HG02852 (cell line): ENCODE results near the gene C17orf100.
"Not testable (repeated sequence)": the region's sequence is repeated elsewhere in the genome, so short reads cannot be mapped to it uniquely, and the experiment has no call there.

Source experiments
- ATAC-seq: cut with Tn5 transposase; IDR thresholded peaks from one replicate; pipeline ENCODE4 v1.9.1; 2021; ENCODE audit warnings: mild to moderate bottlenecking, moderate library complexity; ENCODE audit not compliant: unreplicated experiment

C17orf100 gene

DNA sequence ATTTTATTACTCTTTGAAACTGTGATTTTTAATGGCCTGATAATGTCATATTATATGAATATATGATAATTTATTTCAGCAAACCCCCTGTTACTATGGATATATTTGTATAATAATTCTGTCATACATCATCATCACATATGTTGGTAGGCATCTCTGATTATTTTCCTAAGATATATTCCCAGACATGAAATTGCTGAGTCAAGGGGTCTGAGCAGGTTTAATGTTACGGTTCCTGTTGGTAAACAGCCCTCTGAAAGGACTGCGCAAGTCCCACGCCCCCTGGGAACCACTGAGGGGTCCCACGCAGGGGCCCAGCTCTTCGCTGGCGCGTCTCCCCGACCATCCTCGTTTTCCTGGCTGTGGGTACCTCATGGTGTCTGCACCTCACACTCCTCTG is 37.4 kb downstream of the C17orf100 start:
- ATAC-seq = no peak

DNA sequence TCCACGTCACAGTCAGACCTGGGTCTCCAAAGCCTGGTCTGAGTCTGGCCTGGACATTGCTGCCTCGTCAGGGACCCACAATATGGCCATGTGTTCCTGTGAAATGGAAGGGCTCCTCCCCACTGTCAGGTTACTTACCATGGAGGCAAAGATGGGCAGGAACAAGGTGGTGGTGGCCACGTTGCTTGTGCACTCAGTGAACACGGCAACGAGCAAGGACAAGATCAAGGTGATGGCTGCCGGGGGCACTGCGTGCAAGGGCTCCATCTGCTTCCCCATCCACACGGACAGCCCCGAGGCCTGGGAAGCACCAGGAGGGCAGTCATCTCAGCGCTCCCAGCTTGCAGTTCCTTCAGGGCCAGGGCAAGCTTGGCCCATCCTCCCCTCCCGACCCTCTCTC is 39.1 kb downstream of the C17orf100 start:
- no peak for ATAC-seq

DNA sequence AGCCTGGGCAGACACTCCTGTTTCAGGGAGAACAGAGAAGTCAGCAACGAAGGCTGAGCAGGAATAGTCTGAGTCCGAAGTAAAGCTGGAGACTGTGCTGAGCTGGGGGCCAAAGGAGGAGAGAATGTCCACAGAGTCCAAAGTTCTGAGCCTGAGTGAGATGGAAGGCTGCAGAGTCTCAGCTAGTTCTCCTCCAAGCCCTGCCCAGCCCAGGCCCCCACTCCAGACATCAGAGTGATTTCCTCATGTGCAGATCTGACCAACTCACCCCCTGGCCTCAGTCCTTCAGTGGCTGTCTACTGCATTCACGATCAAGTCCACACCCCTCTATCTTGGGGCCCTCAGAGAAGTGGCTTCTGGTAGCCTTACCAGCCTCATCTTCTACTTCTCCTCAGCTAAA is 40.0 kb downstream of the C17orf100 start:
- ATAC-seq = no peak

DNA sequence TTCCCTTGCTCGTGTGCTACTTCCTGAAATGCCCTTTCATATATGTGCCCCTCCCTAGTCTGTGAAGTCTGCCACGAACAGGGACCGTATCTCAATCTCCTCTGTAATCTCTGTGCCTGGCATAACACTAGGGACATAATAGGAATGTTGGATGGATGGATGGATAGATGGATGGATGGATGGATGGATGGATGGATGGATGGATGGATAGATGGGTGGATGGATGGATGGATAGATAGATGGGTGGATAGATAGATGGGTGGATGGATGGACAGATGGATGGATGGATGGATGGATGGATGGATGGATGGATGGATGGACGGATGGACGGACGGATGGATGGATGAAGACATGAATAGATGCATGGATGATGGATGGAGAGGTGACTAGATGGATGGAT is 40.4 kb downstream of the C17orf100 start:
- ATAC-seq = not testable (repeated sequence)

DNA sequence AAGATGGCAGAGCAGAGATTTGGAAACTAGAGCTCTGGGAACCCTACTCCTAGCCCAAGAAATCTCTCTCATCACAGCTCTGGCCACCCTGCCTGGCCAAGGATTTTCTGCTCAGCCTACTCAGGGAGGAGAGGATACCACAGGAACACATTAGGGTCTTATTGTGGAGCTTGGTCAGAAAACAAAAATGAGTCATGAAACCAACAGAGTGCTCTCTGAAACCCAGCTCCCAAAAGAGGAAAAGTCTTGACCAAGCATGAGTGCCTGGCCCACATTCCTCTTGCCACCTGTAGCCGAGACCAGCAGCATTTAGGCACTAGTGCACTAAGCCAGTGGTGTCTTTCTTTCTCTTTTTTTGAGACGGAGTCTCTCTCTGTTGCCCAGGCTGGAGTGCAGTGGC is 43.5 kb downstream of the C17orf100 start:
- ATAC-seq = no peak

DNA sequence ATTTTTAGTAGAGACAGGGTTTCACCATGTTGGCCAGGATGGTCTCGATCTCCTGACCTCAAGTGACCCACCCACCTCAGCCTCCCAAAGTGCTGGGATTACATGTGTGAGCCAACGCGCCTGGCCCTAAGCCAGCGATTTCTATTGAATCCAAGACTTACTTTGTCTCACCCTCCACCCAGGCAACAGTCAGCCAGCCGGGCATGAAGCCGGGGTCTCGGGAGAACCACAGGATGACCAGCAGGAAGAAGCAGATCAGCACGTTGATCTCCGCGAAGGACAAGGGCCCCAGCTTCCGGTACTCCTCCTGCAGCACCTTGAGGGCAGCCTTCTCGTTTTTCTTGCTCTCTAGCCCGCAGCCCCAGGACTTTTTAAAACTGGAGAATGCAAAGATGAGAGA is 44.0 kb downstream of the C17orf100 start:
- no peak for ATAC-seq

DNA sequence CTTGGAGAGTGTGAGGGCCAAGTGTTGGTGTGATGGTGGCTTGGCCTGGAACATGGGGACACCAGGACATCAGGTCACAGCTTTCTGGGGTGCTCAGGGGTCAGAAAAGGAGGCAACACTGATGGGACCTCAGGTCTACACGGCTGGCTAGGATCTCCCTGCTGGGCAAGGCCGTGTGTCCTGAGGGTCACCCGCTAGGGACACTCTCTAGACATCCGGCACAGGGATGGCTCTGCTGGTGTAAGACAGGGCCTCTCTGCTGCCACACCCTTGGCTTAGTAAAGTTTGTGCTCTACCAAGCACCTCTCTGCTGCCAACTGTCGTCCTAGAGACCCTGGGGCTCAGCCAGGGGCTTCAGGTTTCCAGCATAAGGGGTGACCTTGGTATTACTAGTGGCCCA is 45.3 kb downstream of the C17orf100 start:
- no peak for ATAC-seq

DNA sequence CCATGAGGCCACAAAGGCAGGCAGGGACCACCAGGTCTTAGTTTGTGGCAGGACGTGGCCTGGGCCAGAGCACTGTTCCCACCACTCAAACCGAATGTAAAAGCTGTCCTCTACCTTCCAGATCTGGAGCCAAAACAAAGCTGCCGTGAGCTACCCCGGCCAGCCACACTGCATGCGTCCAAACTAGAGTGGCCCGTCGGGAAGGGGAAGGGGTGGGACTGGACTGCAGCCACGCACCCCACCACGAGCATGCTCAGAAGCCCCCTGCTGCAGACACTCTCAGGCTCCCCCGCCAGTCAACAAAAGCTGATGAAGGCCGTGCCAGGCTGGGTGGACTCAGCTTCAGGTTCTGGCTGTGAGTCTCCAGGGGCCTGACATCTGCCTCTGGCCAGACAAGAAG is 46.4 kb downstream of the C17orf100 start:
- no peak for ATAC-seq

DNA sequence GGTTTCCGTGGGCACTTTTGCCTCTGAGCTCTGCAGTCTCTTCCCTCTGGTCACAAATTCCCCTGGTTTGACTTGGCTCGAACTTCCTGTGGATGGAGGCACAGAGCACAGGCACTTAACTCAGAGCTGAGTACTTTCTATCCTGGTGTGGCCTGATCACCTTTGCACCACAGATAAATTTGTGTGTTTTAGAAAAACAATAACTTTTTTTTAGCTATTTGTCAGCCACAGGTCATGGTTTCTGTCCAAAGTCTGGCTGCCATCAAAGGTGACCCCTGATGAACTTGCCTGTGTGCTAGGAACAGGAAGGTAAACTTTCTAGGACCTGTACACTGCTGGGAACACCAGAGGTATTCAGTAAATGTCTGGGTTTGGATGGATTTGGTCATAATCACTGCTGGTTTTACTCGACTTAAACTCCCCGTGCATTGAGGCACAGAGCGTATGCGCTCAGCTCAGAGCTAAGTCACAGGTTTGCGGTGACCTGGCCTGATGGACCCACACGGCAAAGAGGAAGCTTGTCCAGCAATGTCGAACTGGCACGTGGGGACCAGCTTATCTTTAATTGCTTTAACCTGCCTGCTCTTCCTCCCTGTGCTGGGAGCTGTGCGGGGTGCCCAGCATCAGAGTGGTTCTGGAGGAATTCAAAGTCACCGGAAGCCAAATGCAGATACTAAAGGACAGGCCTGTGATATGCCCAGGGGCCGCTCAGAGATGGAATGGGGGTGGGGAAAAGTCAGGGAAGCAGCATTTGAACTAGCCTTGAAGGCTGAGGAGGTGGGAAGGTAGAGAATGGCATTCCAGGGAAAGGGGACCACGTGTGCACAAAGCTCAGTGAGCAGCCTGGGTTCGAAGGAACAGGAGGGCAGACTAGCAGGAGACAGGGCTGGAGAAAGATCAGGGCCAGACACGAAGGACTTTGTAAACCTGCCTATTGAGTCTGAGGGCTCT is 48.7 kb downstream of the C17orf100 start:
- ATAC-seq = no peak

DNA sequence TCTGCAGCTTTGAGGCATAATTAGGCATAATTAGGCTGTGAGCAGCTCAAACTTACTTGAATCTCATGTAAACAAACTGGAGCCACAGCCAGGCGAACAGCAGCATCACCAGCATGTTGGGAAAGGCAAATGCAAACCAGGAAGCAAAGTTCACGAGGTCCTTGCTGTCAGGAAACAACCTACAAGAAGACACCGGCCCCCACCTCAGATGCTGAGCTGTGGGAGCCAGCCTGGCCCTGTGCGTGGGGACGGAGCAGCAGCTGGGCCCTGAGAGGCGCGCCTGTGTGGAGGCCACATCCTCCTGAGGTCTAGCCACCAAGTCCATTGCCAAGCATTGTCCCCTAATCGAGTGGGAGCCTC is 49.4 kb downstream of the C17orf100 start:
- ATAC-seq = no peak

DNA sequence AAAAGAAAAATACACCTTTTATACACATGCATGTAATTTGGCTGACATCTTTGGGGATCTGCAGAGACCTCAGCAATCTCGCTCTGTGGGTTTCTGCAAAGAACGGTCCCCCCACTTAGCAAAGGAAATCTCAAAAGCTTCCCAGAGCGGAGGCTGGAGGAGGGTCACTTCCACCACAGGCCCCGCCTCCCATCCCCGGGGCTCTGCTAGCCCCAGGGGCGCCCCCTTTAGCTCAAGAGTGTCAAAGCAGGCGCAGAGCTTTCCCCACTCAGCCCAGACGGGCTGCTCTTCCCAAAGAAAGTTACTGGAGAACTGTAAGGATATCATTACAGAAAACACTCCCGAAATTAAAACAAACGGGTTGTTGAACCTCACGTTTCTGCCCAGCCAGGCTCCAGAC is 50.2 kb downstream of the C17orf100 start:
- ATAC-seq = no peak

DNA sequence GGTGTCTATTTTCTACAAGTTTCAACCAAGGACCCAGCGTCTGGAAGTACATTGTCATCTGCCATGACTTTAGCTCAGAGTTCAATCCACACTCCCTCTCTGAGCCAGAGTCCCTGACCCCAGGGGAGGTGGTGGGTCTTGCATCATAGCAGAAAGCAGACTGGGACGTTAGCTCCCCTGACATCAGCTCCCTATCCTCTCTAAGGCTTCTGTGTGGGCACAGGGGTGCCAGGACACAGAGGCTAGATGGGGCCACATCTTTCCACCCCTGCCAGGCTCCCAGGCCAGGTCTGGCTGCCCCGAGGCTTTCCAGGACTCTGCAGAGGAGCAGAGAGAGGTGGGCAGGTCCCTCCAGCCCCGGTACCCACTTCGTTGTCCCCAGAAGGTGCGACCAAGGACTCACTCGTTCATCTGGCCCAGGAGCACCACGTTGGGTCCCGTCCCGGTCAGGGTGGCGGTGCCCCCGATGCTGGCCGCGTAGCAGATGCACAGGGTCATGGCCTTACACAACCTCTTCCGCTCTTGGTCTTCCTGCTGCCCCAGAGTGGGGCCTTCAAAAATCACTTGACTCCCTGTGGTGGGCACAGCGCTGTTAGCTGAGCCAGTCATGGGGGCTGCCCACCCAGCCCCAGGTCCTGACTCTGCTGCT is 51.1 kb downstream of the C17orf100 start:
- ATAC-seq = no peak
